ENCODE measurements around the gene TSPO2.

TSPO2 gene

GRCh38 chr6:41025966-41026530, 16.2 kb upstream of the TSPO2 start:
- no peak for DNase-seq (ENCODE audit: insufficient read length, low spot score)
- TF ChIP-seq CTCF (IDR thresholded peaks at IDR 0.05; ENCODE audit: insufficient read depth, missing control alignments): no peak
- FAIRE-seq: no peak

- FAIRE-seq (no peak), DNase-seq (ENCODE audit: insufficient read length, low spot score) (no peak)
- TF ChIP-seq CTCF (IDR thresholded peaks at IDR 0.05; ENCODE audit: insufficient read depth, missing control alignments): no peak
These were observed 15.0 kb upstream of the TSPO2 start for GRCh38 chr6:41027241-41027640.

GRCh38 chr6:41027799-41028560, 14.3 kb upstream of the TSPO2 start:
- DNase-seq (ENCODE audit: insufficient read length, low spot score) (peak; percentile 69), FAIRE-seq (no peak)
- TF ChIP-seq CTCF (IDR thresholded peaks at IDR 0.05; ENCODE audit: insufficient read depth, missing control alignments): peak; percentile 85

- DNase-seq (ENCODE audit: insufficient read length, low spot score) (no peak), FAIRE-seq (no peak)
- TF ChIP-seq CTCF (IDR thresholded peaks at IDR 0.05; ENCODE audit: insufficient read depth, missing control alignments): no peak
These were observed 13.5 kb upstream of the TSPO2 start for GRCh38 chr6:41028561-41029412.

- TF ChIP-seq CTCF (IDR thresholded peaks at IDR 0.05; ENCODE audit: insufficient read depth, missing control alignments): no peak
- FAIRE-seq: no peak
- no peak for DNase-seq (ENCODE audit: insufficient read length, low spot score)
These were observed 9.4 kb upstream of the TSPO2 start for GRCh38 chr6:41032830-41033229.

GRCh38 chr6:41033776-41034175, 8.5 kb upstream of the TSPO2 start:
- TF ChIP-seq CTCF (IDR thresholded peaks at IDR 0.05; ENCODE audit: insufficient read depth, missing control alignments): no peak
- DNase-seq (ENCODE audit: insufficient read length, low spot score): no peak

More at GRCh38 chr6:41033776-41034175, 8.5 kb upstream of the TSPO2 start:
- no peak for FAIRE-seq
